SK-N-SH (cell line): Measurements from ENCODE around the gene LATS2. TPM values are rescaled to one million over a fixed set of nuclear protein-coding genes. Genes with fewer than 3 reads are reported as not detected.

Source experiments
- CTCF ChIA-PET: fragments of 300-600, 350-600 bp; formaldehyde crosslinking; extraction: SDS; loops from one replicate; lab custom pipeline; 2021; lab: Yijun Ruan, JAX
- POLR2A ChIA-PET: fragments of 350-600 bp; sonication (Branson Sonifier 250); formaldehyde crosslinking; extraction: SDS; loops from one replicate; lab custom pipeline; 2020; ENCODE audit warnings: antibody characterized with exemption, inconsistent platforms; lab: Yijun Ruan, JAX
- DNase-seq: peaks from one replicate; pipeline ENCODE4 v3.0.0; 2012
- H2AFZ ChIP-seq: fragments of 200-600 bp; sonication (generic); 2 replicates; pipeline ENCODE4 v1.8.1; 2016; ENCODE audit warnings: antibody characterized with exemption, mild to moderate bottlenecking, low read depth
- H3F3A ChIP-seq: fragments of 200-600 bp; sonication (generic); replicated peaks from 2 replicates; pipeline ENCODE3; 2016; ENCODE audit warnings: antibody characterized with exemption, mild to moderate bottlenecking; ENCODE audit not compliant: insufficient read depth
- H3K27ac ChIP-seq, 2 experiments: fragments of 200-500 bp in 1 of 2; fragments of 200-600 bp in 1 of 2; sonication (Bioruptor generic) in 1 of 2; sonication (generic), shearing (Covaris generic) in 1 of 2; 2 replicates each; pipeline versions ENCODE4 v1.5.1 to v1.6.1; 2014 to 2016; ENCODE audit warnings: low read depth in 2 of 2, inconsistent platforms in 1 of 2, low read length in 1 of 2, mild to moderate bottlenecking in 1 of 2, mixed read lengths in 1 of 2
- H3K27me3 ChIP-seq: fragments of 200-600 bp; sonication (generic), shearing (Covaris generic); 2 replicates; pipeline ENCODE4 v1.6.1; 2016; ENCODE audit warnings: mixed run types; ENCODE audit not compliant: insufficient read depth
- H3K36me3 ChIP-seq, 2 experiments: fragments of 200-500 bp in 1 of 2; fragments of 200-600 bp in 1 of 2; sonication (Bioruptor generic) in 1 of 2; sonication (generic) in 1 of 2; replicated peaks in 1 of 2; 2 replicates each; pipeline versions ENCODE3 to v1.5.1; 2014 to 2016; ENCODE audit warnings: low read length in 1 of 2, mild to moderate bottlenecking in 1 of 2; ENCODE audit not compliant: insufficient read depth in 2 of 2, control insufficient read depth in 1 of 2
- H3K4me1 ChIP-seq, 2 experiments: fragments of 200-500 bp in 1 of 2; fragments of 200-600 bp in 1 of 2; sonication (Bioruptor generic) in 1 of 2; sonication (generic), shearing (Covaris generic) in 1 of 2; 2 replicates each; pipeline versions ENCODE4 v1.5.1 to v1.6.1; 2014 to 2016; ENCODE audit warnings: low read depth in 1 of 2, low read length in 1 of 2, mixed run types in 1 of 2; ENCODE audit not compliant: insufficient read depth in 2 of 2, control insufficient read depth in 1 of 2
- H3K4me2 ChIP-seq: fragments of 200-600 bp; sonication (generic), shearing (Covaris generic); 2 replicates; pipeline ENCODE4 v1.6.1; 2017; ENCODE audit warnings: mixed run types
- H3K4me3 ChIP-seq, 2 experiments: fragments of 200-500 bp in 1 of 2; fragments of 200-600 bp in 1 of 2; sonication (Bioruptor generic) in 1 of 2; sonication (generic), shearing (Covaris generic) in 1 of 2; 2 replicates each; pipeline versions ENCODE4 v1.5.1 to v1.8.1; 2014 to 2016; ENCODE audit warnings: low read depth in 2 of 2, inconsistent platforms in 1 of 2, low read length in 1 of 2, mild to moderate bottlenecking in 1 of 2, mixed read lengths in 1 of 2, moderate library complexity in 1 of 2
- H3K79me2 ChIP-seq: fragments of 200-600 bp; sonication (generic); 2 replicates; pipeline ENCODE4 v1.8.1; 2017; ENCODE audit warnings: mild to moderate bottlenecking; ENCODE audit not compliant: insufficient read depth
- H3K9ac ChIP-seq: fragments of 200-600 bp; sonication (generic); 2 replicates; pipeline ENCODE4 v1.6.1; 2017; ENCODE audit warnings: mixed run types
- H3K9me2 ChIP-seq: fragments of 200-600 bp; sonication (generic); 2 replicates; pipeline ENCODE4 v1.6.1; 2017; ENCODE audit warnings: mixed run types
- H3K9me3 ChIP-seq: fragments of 200-600 bp; sonication (generic); 2 replicates; pipeline ENCODE4 v1.6.1; 2017; ENCODE audit warnings: mixed run types, mild to moderate bottlenecking, moderate library complexity
- H4K20me1 ChIP-seq: fragments of 200-600 bp; sonication (generic); 2 replicates; pipeline ENCODE4 v1.6.1; 2017; ENCODE audit warnings: mild to moderate bottlenecking, mixed run types; ENCODE audit not compliant: insufficient read depth
- CHD2 ChIP-seq: fragments of 150-350 bp; IDR thresholded peaks from 2 replicates; pipeline ENCODE4 v1.6.1; 2018; ENCODE audit warnings: low read length; ENCODE audit not compliant: partially characterized antibody
- ELF1 ChIP-seq: IDR thresholded peaks from 2 replicates; pipeline ENCODE4 v1.4.0; 2012
- EP300 ChIP-seq, 2 experiments: IDR thresholded peaks; 2 replicates each; pipeline versions ENCODE4 v1.4.0 to v1.6.1; 2012; ENCODE audit warnings: borderline replicate concordance in 1 of 2, low read depth in 1 of 2, low read length in 1 of 2
- FOXM1 ChIP-seq: IDR thresholded peaks from 2 replicates; pipeline ENCODE4 v1.4.0; 2012; ENCODE audit warnings: low read depth, mild to moderate bottlenecking
- GABPA ChIP-seq: IDR thresholded peaks from 2 replicates; pipeline ENCODE4 v1.4.0; 2012; ENCODE audit warnings: low read depth, mild to moderate bottlenecking
- GATA2 ChIP-seq: sonication (generic); formaldehyde crosslinking; IDR thresholded peaks from 2 replicates; pipeline ENCODE4 v1.5.0; 2020; ENCODE audit warnings: mild to moderate bottlenecking, missing genetic modification reagents
- JUND ChIP-seq: IDR thresholded peaks from 2 replicates; pipeline ENCODE4 v1.4.0; 2012
- MEF2A ChIP-seq: IDR thresholded peaks from 2 replicates; pipeline ENCODE4 v1.4.0; 2012; ENCODE audit warnings: low read depth, borderline replicate concordance
- NRF1 ChIP-seq: IDR thresholded peaks from 2 replicates; pipeline ENCODE4 v1.6.1; 2012; ENCODE audit warnings: low read depth, mild to moderate bottlenecking, low read length
- RCOR1 ChIP-seq: fragments of 150-350 bp; IDR thresholded peaks from 2 replicates; pipeline ENCODE4 v1.6.1; 2017; ENCODE audit warnings: antibody characterized with exemption, low read length
- REST ChIP-seq: IDR thresholded peaks from 2 replicates; pipeline ENCODE4 v1.6.1; 2012; ENCODE audit warnings: mild to moderate bottlenecking, low read depth, low read length, moderate library complexity
- SIN3A ChIP-seq: IDR thresholded peaks from 2 replicates; pipeline ENCODE4 v1.6.1; 2012; ENCODE audit warnings: low read depth, mild to moderate bottlenecking, low read length, moderate library complexity, borderline replicate concordance
- SMC3 ChIP-seq: IDR thresholded peaks from 2 replicates; pipeline ENCODE4 v1.6.1; 2012; ENCODE audit warnings: low read depth, low read length, improper control_type of control experiment
- TAF1 ChIP-seq: IDR thresholded peaks from 2 replicates; pipeline ENCODE4 v1.6.1; 2012; ENCODE audit warnings: low read depth, mild to moderate bottlenecking, low read length, moderate library complexity, borderline replicate concordance
- ZBTB33 ChIP-seq: IDR thresholded peaks from 2 replicates; pipeline ENCODE4 v1.4.0; 2012; ENCODE audit warnings: low read depth, borderline replicate concordance
- WGBS: methylation state at CpG from one replicate; pipeline ENCODE4 v1.1.6; 2017; ENCODE audit warnings: low lambda C conversion rate; 5-methylcytosine and 5-hydroxymethylcytosine counted together
- polyA plus RNA-seq, 3 experiments: library from polyadenylated mRNA; depleted of rRNA; stranded (reverse); fragments of >200 nt; gene quantifications; 2 replicates each; pipeline ENCODE4 v1.2.3, GENCODE V29; 2012

Gene LATS2
- polyA plus RNA-seq, 1 of the 3 experiments (the other 2 are of a cell fraction) = 19.6 TPM

GRCh38 chr13:20983386-20983785 lies 78.0 kb downstream of the LATS2 start (continued):
- no peak for TF ChIP-seq REST
- no peak for TF ChIP-seq GABPA

GRCh38 chr13:20981370-20982095 lies 79.9 kb downstream of the LATS2 start:
- peaks cover 69% of the 10 kb centered on the region for H3K79me2 ChIP-seq
- POLR2A ChIA-PET = no interaction called here

More at GRCh38 chr13:20981370-20982095, 79.9 kb downstream of the LATS2 start:
- no peak for DNase-seq
- no peak overlapping the region for H3K27ac ChIP-seq
- H3K9me3 ChIP-seq = no peaks in the 10 kb centered on the region
- H3K4me3 ChIP-seq = no peak overlapping the region
- TF ChIP-seq SIN3A (no peak), CHD2 (no peak), JUND (no peak), MEF2A (no peak), GATA2 (no peak), SMC3 (no peak), REST (no peak), TAF1 (no peak), FOXM1 (no peak), EP300 (IDR thresholded peaks at IDR 0.05; ENCODE audit: borderline replicate concordance in 1 of 2, low read depth in 1 of 2, low read length in 1 of 2) (no peak), RCOR1 (no peak), ELF1 (no peak), NRF1 (no peak), ZBTB33 (no peak)
- TF ChIP-seq, all 33 proteins: peak for 0
- no peaks in the 10 kb centered on the region for H3K4me1 ChIP-seq
- 71% methylated on average over 18 of the region's 18 CpGs for WGBS
- no peak overlapping the region for H2AFZ ChIP-seq
- H4K20me1 ChIP-seq = peaks cover 4% of the 10 kb centered on the region; the same call in 1 of the 2 replicates
- CTCF ChIA-PET = interaction anchor here (1.2 kb wide), 1 partner anchor 496 kb away, joined by 3 read pairs; no protein-coding TSS in a partner anchor
- H3K36me3 ChIP-seq = peaks cover 30 to 66% of the 10 kb centered on the region in 2 experiments
- no peaks in the 10 kb centered on the region for H3K27me3 ChIP-seq
- no peak overlapping the region for H3K4me2 ChIP-seq
- H3K9me2 ChIP-seq = no peaks in the 10 kb centered on the region
- H3K9ac ChIP-seq = no peak overlapping the region
- peaks cover 4% of the 10 kb centered on the region for H3F3A ChIP-seq
